GM18499 (cell line): ENCODE measurements around the gene GPR107.

Source experiments
- ATAC-seq: cut with Tn5 transposase; IDR thresholded peaks from one replicate; pipeline ENCODE4 v1.9.1; 2021; ENCODE audit warnings: moderate number of reproducible peaks; ENCODE audit not compliant: insufficient read depth, unreplicated experiment

Gene GPR107

DNA sequence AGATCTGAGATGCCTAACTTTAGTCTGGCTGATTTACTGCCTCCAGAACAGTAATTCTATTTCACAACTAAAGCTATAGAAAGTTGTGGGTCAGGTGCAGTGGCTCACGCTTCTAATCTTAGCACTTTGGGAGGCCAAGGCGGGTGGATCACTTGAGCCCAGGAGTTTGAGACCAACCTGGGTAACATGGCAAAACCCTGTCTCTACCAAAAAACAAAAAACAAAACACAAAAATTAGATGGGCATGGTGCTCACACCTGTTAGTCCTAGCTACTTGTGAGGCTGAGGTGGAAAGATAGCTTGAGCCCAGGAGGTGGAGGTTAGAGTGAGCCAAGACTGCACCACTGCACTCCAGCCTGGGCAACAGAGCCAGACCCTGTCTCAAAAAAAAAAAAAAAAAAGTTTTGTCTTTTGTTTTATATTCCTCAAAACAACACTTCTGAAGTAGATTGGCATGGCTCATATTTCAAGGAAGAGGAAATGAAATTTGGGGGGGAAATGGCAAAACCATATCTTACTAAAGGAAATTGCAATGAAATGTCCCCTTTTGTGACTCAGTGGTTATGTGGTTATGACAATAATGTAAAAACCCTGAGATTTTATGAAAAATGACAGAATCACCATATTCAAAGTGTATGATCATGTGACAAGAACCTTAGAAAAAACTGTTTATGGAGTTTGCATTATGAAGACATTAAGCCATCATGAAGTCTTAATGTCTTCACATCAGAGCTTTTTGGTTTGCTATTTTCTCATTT lies 26.9 kb upstream of the GPR107 start:
- no peak for ATAC-seq

DNA sequence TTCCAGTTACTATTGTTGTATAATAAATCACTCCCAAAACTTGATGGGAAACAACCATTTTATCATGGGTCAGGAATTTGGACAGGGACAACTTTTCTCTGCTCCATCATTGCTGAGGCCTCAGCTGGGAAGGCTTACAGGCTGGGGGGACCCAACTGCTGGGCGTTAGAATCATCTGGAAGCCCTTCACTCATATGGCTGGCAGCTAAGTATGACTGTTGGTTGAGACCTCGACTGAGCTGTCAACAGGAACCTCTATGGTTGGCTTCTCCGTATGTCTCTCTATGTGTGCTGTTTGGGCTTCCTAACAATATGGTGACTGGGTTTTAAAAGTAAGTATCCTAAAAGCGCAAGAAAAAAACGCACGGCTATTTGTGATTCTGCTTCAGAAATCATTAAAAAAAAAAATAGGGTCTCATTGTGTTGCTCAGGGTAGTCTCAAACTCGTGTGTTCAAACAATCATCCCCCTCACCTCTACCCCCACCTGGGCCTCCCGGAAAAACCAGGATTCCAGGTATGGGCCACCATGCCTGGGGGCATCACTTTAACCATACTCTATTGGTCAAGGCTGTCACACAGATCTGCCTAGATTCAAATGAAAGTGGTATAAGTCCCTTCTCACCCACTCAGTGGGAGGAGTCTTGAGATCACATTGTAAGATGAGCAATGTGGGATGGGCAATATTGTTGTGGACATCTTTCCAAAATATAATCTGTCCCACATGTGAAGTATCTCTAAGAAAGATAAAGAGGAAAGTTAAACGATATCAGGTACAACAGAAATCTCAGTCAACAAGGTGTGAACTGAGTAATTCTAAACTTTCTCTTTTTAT lies 26.0 kb upstream of the GPR107 start:
- ATAC-seq, result no peak

DNA sequence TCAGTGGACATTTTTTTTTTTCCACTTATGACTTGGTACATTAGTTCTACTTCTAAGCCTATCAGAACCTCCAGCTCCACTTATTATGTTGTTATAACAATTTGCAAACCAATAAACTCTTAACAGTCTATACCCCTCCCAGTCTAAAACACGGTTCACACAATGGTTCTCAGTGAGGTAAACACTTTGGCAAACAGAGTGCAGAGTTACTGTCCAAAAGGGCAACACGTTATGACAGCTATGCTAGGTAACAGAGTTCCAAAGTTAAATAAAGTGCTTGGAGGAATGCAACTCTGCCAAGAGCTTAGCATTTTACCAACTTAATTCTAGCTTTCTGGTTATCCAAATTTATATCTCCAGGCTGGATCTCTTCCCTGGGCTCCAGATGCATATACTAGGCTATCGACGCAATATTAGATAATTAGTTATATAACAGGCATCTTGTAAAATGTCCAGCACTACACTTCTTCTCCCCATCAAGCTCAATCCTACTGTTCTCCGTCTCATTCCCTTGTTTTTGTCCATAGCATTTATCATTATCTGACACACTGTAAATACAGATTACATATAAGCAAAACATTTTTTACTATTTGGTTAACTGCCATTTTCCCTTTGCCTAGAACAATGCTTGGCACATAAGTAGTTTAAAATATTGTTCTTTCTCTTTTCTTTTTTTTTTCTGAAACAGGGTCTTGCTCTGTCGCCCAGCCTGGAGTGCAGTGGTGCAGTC lies 25.0 kb upstream of the GPR107 start:
- no peak for ATAC-seq

DNA sequence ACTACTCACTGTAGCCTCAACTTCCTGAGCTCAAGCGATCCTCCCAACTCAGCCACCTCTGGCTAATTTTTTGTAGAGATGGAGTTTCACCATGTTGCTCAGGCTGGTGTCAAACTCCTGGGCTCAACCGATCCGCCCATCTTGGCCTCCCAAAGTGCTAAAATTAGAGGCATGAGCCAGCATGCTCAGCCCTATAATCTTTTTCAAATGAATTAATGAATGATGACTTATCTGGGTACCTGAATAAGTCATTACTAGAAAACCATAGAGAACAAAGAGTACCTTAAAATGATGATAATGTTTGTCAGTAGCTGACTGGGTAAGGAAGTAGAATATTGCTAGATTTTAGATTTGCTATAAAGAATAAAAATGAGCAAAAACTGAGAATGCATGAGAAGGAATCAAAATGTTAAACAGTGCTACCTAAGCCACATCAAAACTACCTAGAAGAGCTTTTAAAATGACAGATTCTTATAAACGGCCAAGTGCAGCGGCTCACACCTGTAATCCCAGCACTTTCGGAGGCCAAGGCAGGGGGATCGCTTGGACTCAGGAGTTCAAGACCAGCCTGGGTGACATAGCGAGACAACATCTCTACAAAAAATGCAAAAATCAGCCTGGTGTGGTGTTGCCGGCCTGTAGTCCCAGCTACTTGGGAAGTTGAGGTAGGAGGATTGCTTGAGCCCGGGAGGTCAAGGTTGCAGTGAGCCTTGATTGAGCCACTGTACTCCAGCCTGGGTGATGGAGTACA lies 24.3 kb upstream of the GPR107 start:
- ATAC-seq, result no peak

DNA sequence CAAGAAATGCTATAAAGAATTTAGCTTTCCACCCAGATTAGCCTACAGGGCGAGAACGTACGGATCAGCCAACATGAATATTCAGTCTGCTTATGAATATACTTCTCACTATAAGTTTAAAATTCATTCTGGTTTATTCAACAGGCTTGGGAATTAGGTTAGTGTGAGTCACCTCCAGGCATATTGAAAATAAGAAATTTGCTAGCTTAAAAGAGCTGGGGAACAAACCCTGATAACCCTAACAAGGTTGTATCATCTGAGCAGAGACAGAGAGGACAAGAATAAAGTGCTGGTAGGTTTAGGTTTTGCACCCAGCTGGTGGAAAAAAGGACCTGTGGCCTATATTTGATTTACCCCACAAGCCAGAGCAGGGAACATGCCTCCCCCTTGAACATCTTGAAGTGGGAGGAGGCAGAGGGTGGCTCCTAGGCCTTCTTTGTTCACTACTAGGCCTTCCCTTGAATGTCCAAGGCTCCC lies 23.0 kb upstream of the GPR107 start:
- ATAC-seq, result no peak

DNA sequence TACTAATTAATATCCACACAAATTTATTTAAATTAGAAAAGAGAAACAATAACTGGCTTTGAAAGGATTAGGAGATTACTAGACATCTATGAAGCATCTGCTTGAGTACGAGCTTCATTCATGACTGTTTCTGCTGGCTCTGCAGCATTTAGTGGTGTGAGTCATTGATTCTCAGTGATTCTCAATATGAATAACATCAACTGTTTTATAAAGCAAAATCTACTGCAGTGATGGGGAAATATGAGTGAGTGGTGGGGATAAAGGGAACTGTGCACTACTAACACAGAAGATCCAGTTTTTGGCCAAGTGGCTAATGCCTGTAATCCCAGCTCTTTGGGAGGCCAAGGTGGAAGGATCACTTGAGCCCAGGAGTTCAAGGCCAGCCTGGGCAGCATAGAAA lies 19.1 kb upstream of the GPR107 start:
- ATAC-seq, result no peak

DNA sequence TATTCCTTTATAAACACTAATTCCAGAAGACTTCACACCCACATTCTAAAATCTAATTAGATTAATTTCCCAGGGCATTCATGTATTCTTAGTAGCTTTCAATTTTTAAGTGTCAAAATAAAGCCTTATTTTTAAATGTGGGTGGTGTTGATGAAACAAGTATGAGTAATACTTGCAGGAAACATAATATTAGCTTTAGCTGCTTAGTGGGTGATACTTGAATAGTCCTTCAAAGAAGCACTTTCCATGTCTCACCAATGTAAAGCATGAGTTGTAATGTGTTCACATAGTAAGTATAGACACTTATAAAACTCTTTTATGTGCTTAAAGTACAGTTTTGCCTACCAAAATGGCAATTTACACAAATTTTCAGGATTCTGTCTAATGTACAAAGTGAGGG lies 17.6 kb upstream of the GPR107 start:
- no peak for ATAC-seq

DNA sequence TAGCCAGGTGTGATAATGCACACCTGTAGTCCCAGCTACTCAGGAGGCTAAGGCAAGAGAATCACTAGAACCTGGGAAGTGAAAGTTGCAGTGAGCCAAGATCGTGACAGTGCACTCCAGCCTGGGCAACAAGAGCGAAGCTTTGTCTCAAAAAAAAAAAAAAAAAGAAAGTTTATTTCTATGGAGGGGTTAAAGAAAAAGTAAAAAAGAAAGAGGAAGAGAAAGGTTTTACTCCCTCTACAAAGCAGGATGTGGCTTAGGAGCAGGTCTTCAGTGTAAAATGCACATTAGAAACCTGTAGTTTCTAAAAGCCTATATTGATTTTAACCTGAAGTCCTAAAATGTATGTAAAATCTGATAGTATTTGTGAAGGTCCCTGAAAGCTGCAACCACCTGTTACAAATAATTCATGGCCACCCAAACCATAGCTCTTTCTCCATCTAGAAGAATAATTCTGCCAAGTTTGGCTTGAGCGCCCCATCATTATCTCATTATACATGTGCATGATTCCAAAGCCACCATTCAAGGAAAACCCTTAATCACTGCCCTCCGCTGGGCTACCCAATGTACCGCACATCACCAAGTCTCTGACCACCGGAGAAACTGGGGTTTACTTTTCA lies 14.1 kb upstream of the GPR107 start:
- ATAC-seq, result no peak

DNA sequence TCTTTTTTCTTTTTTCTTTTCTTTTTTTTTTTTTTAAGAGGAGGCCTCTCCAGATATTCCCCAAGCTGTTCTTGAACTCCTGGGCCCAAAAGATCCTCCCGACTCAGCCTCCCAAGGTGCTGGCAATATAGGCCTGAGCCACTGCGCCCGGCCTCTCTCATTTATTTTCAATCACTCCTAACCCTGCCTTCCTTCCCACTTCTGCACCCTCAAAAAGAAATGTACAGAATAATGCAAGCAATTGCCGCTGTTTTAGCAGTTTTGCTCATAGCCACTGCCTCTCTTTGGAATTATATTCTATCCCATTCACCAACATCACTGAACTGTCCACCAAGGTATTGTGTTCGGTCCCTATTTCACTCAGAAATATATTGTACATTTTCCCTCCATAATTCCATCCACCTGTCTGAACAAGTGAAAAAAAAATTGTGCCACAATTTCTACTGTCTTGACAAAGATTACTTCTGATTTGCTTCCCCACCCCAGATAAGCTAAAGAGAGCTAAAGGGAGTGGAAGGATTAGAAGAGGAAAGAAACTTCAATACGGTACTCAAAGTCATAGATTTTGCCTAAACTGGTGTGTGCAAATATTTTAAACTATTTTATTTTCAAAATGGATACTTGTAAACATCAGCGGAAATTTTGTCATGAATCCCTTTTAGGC lies 12.6 kb upstream of the GPR107 start:
- no peak for ATAC-seq

DNA sequence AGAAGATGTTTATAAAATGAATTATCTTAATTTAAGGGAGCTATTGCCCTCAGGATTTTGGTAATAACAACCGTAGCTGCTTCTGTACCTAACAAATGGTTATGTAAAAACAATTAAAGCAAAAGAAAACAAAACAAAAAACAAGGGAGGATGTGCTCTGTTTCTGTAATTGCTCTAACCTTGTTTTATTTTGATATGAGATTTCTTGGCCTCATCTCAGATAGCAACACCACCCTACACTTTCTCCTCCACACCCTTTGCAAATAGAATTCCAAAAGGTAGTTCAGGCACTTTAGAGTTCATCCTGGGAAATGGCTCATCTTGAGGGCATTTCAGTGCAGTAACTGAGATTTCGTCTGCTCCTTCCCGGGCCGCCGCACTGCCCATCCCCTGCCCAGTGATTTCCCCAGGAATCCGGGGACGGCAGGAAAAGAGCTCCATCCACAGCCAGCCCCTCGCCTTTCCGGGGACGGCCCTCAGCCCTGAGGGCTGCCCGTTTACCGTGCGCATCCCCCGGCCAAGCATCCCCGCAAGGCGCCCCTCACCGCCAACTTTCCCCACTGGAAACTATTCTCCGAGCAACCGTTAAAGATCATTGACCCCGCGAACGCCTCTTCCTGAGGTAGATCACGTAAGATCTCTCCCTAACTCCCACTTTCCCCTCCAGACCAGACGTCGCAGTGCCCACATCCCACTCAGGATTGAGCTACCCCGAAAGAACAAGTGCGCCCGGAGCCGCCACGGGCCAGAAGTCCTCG lies 11.9 kb upstream of the GPR107 start:
- no peak for ATAC-seq

DNA sequence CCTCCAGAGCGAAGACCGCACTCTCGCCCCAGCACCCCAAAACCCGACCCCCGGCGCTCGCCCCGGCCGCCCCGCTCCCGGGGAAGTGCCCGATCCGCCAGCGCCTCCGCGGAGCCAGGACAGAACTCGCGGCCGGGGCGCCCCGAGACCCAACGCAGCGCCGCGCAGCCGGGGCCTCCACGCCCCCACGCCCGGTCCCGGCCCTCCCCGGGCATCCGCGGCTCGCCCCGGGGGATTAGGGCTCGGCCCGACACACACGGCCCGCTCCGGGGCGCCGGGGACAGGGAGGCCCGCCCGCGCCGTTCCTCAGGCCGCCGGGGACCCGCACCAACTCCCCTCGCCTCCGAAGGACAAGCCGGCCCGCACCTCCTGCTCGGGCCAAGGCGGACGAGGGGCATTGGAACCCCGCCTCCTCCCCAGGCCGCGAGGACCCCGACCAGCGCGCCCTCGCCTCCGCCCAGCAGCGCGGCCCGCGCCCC lies 11.3 kb upstream of the GPR107 start:
- ATAC-seq, result no peak

DNA sequence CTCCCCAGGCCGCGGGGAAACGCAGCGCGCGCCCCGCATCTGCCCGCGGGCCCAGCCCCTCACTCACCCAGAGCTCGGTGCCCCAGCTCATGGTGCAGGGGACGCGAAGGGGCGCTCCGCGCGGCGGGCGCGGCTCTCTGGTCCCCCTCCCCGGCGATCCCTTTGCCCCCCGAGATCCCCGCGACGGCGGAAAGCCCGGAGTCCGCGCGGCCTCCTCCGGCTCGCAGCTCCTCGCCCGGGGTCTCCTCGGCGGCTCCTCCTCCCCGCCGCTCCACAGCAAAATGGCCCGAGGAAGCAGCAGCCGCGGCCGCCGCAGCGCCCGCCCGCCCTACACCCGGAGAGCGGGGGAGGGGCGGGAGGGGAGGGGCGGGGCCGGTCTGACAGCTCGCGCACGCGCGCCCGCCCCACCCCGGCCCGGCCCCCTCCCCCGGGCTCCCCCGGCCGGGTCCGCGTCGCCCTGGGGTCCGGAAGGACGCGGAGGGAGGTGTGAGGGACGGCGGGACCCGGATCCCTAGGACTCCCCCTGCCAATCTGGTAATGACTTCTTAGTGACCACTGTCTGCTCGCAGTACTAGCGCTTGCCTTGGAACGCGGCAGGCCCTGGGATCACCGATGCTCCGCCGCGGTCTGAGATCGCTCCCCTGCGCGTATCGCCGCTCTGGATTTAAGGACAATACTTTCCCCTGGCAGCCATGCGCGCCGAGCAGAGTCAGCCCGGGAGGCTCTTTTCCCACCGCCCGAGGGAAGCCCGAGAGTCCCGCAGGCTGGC lies 10.6 kb upstream of the GPR107 start, which contains the start of gene FNBP1:
Gene FNBP1, minus strand, starts transcription at position 305 of the 769 bp plus-strand sequence. Its CDS starts 214 bp downstream, at position 91.
- no peak for ATAC-seq

DNA sequence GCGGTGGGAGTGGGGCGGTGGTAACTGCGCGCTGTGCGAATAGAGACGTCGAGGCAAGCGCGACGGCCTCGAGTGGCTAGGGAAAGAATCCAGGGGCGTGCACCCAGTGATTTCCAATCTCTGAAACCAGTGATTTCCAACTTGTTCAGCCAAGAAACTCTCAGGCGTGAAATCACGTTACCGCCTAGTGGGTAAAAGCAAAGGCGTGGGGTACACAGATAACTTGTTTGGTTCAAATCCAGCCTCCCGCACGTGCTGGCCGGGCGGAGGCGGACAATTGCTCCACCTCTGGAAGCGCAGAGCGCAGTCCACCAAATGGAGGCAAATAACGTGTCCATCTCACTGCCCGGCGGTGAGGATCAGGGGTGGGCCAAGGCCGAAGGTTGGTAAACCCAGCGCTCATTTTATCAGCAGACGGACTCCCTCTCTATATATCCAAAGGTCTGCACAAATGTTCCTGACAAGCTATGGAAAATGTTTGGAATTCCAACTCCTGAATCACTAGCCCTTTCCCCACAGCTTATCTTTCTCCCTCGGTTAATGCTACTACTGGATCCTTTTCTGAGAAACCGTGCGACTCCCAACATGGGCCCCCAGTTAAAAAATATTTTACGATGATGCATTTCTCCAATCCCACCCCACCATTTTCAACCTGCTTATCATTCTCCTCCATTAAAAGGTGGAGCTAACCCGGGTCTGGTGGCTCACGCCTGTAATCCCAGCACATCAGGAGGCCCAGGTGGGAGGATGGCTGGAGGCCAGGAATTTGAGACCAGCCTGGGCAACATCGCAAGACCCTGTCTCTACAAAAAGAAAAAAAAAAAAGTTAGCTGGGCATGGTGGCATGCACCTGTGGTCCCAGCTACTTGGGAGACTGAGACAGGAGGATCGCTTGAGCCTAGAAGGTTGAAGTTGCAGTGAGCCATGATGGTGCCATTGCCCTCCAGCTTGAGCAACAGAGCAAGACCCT lies 9.8 kb upstream of the GPR107 start:
- no peak for ATAC-seq

DNA sequence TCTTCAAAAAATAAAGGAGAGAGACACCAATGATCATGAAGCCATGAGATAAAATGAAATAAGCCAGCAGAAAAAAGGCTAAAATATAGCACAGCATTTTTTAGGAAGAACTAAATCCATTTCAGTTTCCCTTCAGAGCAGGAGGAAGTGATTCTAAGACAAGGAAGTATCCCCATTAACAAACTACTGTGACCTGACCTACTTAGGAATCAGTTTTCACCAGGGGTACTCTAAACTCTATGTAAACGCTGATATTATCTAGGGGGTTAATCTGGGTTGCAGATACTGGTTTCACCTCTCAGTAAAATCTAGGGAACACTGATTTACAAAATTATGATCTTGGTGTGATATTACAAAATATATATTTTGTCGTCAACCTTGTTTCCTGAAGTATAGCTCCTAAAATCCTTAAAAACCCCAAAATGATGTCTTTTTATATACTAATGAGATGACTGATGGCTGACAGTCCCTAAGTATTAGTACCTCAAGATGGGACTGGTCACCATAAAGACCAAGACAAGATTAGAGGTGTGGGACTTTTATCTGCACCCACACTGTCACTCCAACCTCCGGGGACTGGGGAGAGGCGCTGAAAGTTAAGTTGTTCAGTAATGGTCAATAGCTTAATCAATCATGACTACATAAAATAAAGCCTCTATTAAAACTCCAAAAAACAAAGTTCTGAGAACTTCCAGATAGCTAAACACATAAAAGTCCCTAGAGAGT lies 7.8 kb upstream of the GPR107 start:
- no peak for ATAC-seq

DNA sequence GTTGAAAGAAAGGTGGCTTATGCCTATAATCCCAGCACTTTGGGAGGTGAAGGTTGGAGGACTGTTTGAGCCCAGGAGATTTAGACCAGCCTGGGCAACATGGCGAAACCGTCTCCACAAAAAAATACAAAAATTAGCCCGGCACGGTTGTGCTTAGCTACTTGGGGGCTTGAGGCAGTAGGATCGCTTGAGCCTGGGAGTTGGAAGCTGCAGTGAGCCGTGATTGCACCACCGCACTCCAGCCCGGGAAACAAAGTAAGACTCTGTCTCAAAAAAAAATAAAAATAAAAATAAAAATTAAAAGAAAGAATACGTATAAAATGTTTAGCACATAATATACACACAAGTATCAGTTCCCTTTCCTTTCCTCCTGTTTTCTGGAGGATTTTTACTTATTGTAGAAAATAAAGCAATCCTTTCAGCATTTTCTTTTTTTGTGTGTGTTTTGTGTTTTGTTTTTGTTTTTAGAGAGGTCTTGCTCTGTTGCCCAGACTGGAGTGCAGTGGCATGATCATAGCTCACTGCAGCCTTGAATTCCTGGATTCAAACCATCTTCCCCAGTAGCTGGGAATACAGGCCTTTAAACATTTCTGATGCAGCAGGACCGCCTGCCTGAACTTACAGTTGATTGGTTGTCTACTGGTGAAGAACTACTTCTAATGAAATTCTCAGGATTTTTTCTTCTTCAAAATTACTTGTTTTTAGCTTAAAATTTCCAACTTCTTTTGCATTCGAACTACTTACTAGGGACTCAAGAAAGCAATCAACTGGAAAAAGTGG lies 4.1 kb upstream of the GPR107 start:
- no peak for ATAC-seq
